ENCODE data around the gene ABRAXAS1.
A peak's percentile ranks its signal among the peaks of the same experiment; 100 is the strongest.
"Not testable (repeated sequence)": the region's sequence is repeated elsewhere in the genome, so short reads cannot be mapped to it uniquely, and the experiment has no call there.

ABRAXAS1 gene

DNA sequence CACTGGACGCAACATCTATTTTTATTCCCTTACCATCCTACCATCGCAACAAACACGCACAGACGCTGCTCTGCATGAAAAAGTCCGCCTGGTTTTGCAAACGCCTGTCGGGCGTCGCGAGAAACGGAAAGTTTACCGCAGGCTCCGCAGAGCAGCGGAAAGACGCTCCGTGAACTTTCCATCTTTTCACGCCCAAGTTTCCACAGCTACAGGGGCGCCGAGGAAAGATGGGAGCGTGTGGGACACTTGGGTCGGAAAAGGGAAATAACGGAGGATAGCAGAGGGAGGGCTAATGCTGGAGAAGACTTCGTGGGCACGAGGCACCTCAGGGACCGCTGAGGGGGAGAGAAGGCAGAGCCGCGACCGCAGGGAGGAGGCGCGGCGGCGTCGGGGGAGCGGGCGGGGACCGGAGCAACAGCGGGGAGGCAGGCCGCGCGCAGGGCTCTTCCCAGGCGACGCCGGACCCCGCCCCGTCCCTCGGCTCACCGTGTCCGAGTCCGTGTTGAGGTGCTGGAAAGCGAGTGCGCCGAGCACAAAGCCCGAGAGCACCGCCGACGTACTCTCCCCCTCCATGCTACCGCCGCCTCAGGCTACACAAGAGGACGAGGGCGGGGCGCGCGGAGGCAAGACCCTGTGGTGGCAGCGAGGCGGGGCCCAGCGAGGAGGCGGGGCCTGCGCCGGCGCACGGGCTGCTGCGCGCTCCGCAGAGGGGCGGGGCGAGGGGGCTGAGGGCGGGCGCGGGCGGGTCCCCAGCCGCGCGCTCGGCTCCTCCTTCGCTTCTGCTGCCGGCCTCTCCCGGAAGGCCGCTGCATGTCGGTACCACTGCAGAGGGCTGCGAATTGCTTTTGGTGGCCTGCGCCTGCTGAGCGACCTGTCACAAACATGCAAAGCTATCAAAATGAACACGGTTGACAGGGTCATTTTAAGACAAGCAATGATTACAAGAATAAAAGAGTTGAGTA is at the start of gene ABRAXAS1:
TSS of gene ABRAXAS1 (minus strand) at position 601 of the 962 bp plus-strand sequence. CDS start at position 573, 28 bp downstream.
- peak within 1 kb of the TSS; percentile 88 for H3K4me3 ChIP-seq (ENCODE audit: low read depth, low read length)
- peak within 1 kb of the TSS; percentile 97 for H2AFZ ChIP-seq (ENCODE audit: low read length, unreplicated experiment)
- peaks cover 2% of the 10 kb centered on the region for H3K79me2 ChIP-seq (ENCODE audit: control insufficient read depth, insufficient read depth, low read length, unreplicated experiment)
- H3K27ac ChIP-seq (ENCODE audit: low read depth, low read length): peak within 1 kb of the TSS; percentile 48
- H3K4me1 ChIP-seq (ENCODE audit: control insufficient read depth, insufficient read depth, low read length, unreplicated experiment): peaks cover 8% of the 10 kb centered on the region
- no peaks in the 10 kb centered on the region for H3K27me3 ChIP-seq (ENCODE audit: insufficient read depth, low read length)
- no peaks in the 10 kb centered on the region for H3K36me3 ChIP-seq (ENCODE audit: insufficient read depth, low read length)

DNA sequence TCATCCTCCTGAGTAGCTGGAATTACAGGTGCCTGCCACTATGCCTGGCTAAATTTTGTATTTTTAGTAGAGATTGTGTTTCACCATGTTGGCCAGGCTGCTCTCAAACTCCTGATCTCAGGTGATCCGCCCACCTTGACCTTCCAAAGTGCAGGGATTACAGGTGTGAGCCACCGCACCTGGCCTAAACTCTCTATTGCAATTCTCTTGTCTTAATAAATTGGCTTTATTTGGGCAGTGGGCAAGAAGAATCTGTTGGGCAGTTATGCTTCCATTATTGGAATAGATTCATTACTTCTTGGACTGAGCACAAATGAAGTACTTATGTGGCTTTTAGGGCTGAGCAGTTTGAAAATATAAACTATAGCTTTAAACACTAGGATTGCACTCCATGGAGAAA is 42.8 kb upstream of the ABRAXAS1 start:
- Histone ChIP-seq H3K27me3 (ENCODE audit: insufficient read depth, low read length) (peaks cover 13% of the 10 kb centered on the region), H3K79me2 (ENCODE audit: control insufficient read depth, insufficient read depth, low read length, unreplicated experiment) (no peaks in the 10 kb centered on the region), H3K27ac (ENCODE audit: low read depth, low read length) (no peak overlapping the region), H3K4me1 (ENCODE audit: control insufficient read depth, insufficient read depth, low read length, unreplicated experiment) (no peaks in the 10 kb centered on the region), H3K4me3 (ENCODE audit: low read depth, low read length) (no peak overlapping the region), H3K36me3 (ENCODE audit: insufficient read depth, low read length) (no peaks in the 10 kb centered on the region), H2AFZ (ENCODE audit: low read length, unreplicated experiment) (no peak overlapping the region)

DNA sequence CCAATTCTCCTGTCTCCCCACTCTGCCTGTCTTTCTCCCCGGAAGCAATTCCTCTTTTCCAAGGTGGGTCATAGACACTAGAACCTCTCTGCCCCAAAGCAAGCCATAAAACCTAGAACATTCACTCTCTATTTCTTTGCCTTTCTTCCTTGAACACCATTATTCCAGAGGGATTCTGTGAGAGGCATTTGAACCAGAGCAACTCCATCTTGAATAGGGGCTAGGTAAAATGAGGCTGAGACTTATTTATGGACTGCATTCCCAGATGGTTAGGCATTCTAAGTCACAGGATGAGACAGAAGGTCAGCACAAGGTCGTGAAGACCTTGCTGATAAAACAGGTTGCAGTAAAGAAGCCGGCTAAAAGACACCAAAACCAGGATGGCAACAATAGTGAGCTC is 37.3 kb upstream of the ABRAXAS1 start:
- H3K4me3 ChIP-seq (ENCODE audit: low read depth, low read length): no peak overlapping the region
- no peaks in the 10 kb centered on the region for H3K79me2 ChIP-seq (ENCODE audit: control insufficient read depth, insufficient read depth, low read length, unreplicated experiment)

DNA sequence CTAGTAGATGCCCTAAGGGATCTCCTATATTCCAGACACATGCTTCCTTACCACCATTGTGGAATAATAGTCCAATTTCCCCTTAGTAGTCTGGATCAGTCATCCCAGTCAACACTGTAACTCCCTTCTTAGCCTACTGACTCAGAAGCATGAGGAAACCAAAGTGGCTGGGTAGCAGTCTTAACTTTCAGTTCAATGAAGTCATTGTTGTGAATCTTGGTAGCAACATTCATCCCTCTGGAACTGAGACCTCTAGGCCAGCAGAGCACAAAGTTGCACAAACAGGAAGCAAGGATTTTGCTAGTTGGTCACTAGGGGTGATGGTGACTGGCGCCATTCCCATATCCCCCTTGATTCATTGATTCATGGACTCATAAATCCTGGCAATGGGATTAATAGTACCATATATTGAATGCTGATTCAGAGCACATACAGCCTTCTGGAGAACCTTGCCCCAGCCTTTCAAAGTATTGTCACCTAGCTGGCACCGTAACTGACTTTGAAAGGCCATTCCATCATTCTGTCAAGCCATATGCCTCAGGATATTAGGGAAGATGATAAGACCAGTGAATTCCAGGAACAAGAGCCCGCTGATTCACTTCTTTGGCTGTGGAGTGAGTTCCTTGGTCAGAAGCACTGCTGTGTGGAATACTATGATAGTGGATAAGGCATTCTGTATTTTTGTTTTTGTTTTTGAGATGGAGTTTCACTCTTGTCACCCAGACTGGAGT is 31.3 kb upstream of the ABRAXAS1 start:
- H3K27ac ChIP-seq (ENCODE audit: low read depth, low read length): no peak overlapping the region
- no peaks in the 10 kb centered on the region for H3K36me3 ChIP-seq (ENCODE audit: insufficient read depth, low read length)
- no peaks in the 10 kb centered on the region for H3K4me1 ChIP-seq (ENCODE audit: control insufficient read depth, insufficient read depth, low read length, unreplicated experiment)
- H3K79me2 ChIP-seq (ENCODE audit: control insufficient read depth, insufficient read depth, low read length, unreplicated experiment): no peaks in the 10 kb centered on the region
- H3K4me3 ChIP-seq (ENCODE audit: low read depth, low read length): no peak overlapping the region
- H2AFZ ChIP-seq (ENCODE audit: low read length, unreplicated experiment): no peak overlapping the region
- H3K27me3 ChIP-seq (ENCODE audit: insufficient read depth, low read length): no peaks in the 10 kb centered on the region

More for the DNA sequence above, 37.3 kb upstream of the ABRAXAS1 start:
- no peaks in the 10 kb centered on the region for H3K4me1 ChIP-seq (ENCODE audit: control insufficient read depth, insufficient read depth, low read length, unreplicated experiment)
- no peak overlapping the region for H2AFZ ChIP-seq (ENCODE audit: low read length, unreplicated experiment)
- H3K36me3 ChIP-seq (ENCODE audit: insufficient read depth, low read length): no peaks in the 10 kb centered on the region
- no peaks in the 10 kb centered on the region; the same call in 1 of the 2 replicates for H3K27me3 ChIP-seq (ENCODE audit: insufficient read depth, low read length)
- no peak overlapping the region for H3K27ac ChIP-seq (ENCODE audit: low read depth, low read length)

GRCh38 chr4:83510442-83510841 is 25.5 kb upstream of the ABRAXAS1 start:
- Histone ChIP-seq H3K4me3 (ENCODE audit: low read depth, low read length) (no peak overlapping the region), H3K27me3 (ENCODE audit: insufficient read depth, low read length) (no peaks in the 10 kb centered on the region), H3K36me3 (ENCODE audit: insufficient read depth, low read length) (no peaks in the 10 kb centered on the region), H3K79me2 (ENCODE audit: control insufficient read depth, insufficient read depth, low read length, unreplicated experiment) (no peaks in the 10 kb centered on the region), H2AFZ (ENCODE audit: low read length, unreplicated experiment) (no peak overlapping the region), H3K27ac (ENCODE audit: low read depth, low read length) (no peak overlapping the region), H3K4me1 (ENCODE audit: control insufficient read depth, insufficient read depth, low read length, unreplicated experiment) (no peaks in the 10 kb centered on the region)

DNA sequence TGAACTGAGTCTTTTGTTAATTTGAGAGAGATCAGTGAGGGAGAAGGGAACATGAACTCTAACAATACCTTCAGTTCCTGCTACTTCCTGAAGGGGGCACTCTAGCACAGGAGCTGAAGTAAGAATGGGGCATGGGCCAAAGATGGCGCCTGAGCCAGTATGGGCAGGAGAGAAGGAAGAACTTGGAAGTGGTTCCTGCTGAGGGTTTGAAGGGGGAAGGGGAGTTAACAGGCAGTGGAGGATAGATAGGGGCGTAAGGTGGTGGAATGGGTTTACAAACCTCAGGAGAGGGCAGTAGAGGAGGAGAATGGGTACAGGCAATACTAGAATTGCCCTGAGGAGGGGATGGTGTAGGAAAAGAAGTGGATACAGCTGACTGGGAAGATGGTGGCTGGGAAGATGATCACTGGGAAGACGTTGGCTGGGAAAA is 24.3 kb upstream of the ABRAXAS1 start:
- H3K4me3 ChIP-seq (ENCODE audit: low read depth, low read length); H3K27ac ChIP-seq (ENCODE audit: low read depth, low read length); H3K79me2 ChIP-seq (ENCODE audit: control insufficient read depth, insufficient read depth, low read length, unreplicated experiment); H3K27me3 ChIP-seq (ENCODE audit: insufficient read depth, low read length); H3K4me1 ChIP-seq (ENCODE audit: control insufficient read depth, insufficient read depth, low read length, unreplicated experiment); H3K36me3 ChIP-seq (ENCODE audit: insufficient read depth, low read length): not testable (repeated sequence)
- peak overlapping the region; percentile 92 for H2AFZ ChIP-seq (ENCODE audit: low read length, unreplicated experiment)

DNA sequence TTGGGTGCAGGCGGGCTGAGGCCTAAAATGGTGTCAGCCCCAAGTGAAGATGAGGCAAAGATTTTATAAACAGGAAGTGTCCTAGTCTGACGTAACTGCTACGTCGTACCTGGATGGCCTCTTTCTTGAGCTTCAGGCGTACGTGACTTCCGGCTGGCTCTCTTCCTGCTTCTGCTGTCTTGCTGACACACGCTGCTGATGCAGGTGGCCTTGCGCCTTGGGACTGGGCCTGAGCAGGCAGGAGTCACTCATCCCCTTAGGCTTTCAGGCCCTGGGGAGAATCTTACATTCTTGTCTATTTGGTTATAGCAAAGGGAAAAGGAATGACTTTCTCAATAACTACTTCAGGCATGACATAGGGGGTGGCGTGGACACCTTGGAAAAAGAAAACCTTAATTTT is 20.1 kb upstream of the ABRAXAS1 start:
- Histone ChIP-seq H3K79me2 (ENCODE audit: control insufficient read depth, insufficient read depth, low read length, unreplicated experiment) (no peaks in the 10 kb centered on the region), H3K27ac (ENCODE audit: low read depth, low read length) (no peak overlapping the region), H2AFZ (ENCODE audit: low read length, unreplicated experiment) (no peak overlapping the region), H3K4me3 (ENCODE audit: low read depth, low read length) (no peak overlapping the region), H3K4me1 (ENCODE audit: control insufficient read depth, insufficient read depth, low read length, unreplicated experiment) (no peaks in the 10 kb centered on the region), H3K27me3 (ENCODE audit: insufficient read depth, low read length) (no peaks in the 10 kb centered on the region), H3K36me3 (ENCODE audit: insufficient read depth, low read length) (no peaks in the 10 kb centered on the region)

- Histone ChIP-seq H3K4me3 (ENCODE audit: low read depth, low read length) (no peak overlapping the region), H3K27ac (ENCODE audit: low read depth, low read length) (no peak overlapping the region), H3K79me2 (ENCODE audit: control insufficient read depth, insufficient read depth, low read length, unreplicated experiment) (no peaks in the 10 kb centered on the region), H3K36me3 (ENCODE audit: insufficient read depth, low read length) (no peaks in the 10 kb centered on the region), H3K27me3 (ENCODE audit: insufficient read depth, low read length) (no peaks in the 10 kb centered on the region), H3K4me1 (ENCODE audit: control insufficient read depth, insufficient read depth, low read length, unreplicated experiment) (no peaks in the 10 kb centered on the region), H2AFZ (ENCODE audit: low read length, unreplicated experiment) (no peak overlapping the region)
These were observed 19.6 kb upstream of the ABRAXAS1 start for GRCh38 chr4:83504503-83504902.

- Histone ChIP-seq H3K36me3 (ENCODE audit: insufficient read depth, low read length) (no peaks in the 10 kb centered on the region), H3K27ac (ENCODE audit: low read depth, low read length) (no peak overlapping the region), H3K4me1 (ENCODE audit: control insufficient read depth, insufficient read depth, low read length, unreplicated experiment) (no peaks in the 10 kb centered on the region), H3K4me3 (ENCODE audit: low read depth, low read length) (no peak overlapping the region), H3K79me2 (ENCODE audit: control insufficient read depth, insufficient read depth, low read length, unreplicated experiment) (no peaks in the 10 kb centered on the region), H3K27me3 (ENCODE audit: insufficient read depth, low read length) (no peaks in the 10 kb centered on the region), H2AFZ (ENCODE audit: low read length, unreplicated experiment) (no peak overlapping the region)
These were observed 19.1 kb upstream of the ABRAXAS1 start for GRCh38 chr4:83503974-83504373.

DNA sequence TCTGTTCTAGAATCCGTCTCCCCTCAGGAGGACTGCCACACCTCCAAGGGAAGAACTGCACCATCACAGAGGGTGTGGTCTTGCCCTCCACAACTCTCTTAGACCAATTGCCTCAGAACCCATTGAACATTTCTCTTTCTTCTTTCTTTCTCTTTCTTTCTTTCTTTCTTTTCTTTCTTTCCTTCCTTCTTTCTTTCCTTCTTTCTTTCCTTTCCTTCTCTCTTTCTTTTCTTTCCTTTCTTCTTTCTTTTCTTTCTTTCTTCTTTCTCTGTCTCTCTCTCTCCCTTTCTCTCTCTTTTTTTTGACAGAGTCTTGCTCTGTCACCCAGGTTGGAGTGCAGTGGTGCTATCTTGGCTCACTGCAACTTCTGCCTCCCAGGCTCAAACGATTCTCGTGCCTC is 16.8 kb upstream of the ABRAXAS1 start:
- H3K4me3 ChIP-seq (ENCODE audit: low read depth, low read length); H2AFZ ChIP-seq (ENCODE audit: low read length, unreplicated experiment); H3K36me3 ChIP-seq (ENCODE audit: insufficient read depth, low read length); H3K4me1 ChIP-seq (ENCODE audit: control insufficient read depth, insufficient read depth, low read length, unreplicated experiment); H3K79me2 ChIP-seq (ENCODE audit: control insufficient read depth, insufficient read depth, low read length, unreplicated experiment); H3K27ac ChIP-seq (ENCODE audit: low read depth, low read length); H3K27me3 ChIP-seq (ENCODE audit: insufficient read depth, low read length): not testable (repeated sequence)
